Renal cortex interstitium (tissue), 11 donors: ENCODE data around the gene ABCC9. TPM values are rescaled to one million over a fixed set of nuclear protein-coding genes. Genes with fewer than 3 reads are reported as not detected.
"Not testable (repeated sequence)": the region's sequence is repeated elsewhere in the genome, so short reads cannot be mapped to it uniquely, and the experiment has no call there.

Experiments used
- DNase-seq, 11 donors: peaks; one replicate each; pipeline ENCODE4 v3.0.0-alpha.2; 2013; ENCODE audit warnings: low read depth in 9 of 11, low spot score in 4 of 11; ENCODE audit errors: extremely low read depth in 1 of 11
- polyA plus RNA-seq, 3 donors: library from polyadenylated mRNA; unstranded; fragments of 120-200 nt; gene quantifications; one replicate each; pipeline ENCODE4 v1.2.1, GENCODE V29; 2013; ENCODE audit not compliant: insufficient read length in 3 of 3

ABCC9 gene
- polyA plus RNA-seq, 3 donors: 24.5 to 28.2 (median 25.3) TPM

DNA sequence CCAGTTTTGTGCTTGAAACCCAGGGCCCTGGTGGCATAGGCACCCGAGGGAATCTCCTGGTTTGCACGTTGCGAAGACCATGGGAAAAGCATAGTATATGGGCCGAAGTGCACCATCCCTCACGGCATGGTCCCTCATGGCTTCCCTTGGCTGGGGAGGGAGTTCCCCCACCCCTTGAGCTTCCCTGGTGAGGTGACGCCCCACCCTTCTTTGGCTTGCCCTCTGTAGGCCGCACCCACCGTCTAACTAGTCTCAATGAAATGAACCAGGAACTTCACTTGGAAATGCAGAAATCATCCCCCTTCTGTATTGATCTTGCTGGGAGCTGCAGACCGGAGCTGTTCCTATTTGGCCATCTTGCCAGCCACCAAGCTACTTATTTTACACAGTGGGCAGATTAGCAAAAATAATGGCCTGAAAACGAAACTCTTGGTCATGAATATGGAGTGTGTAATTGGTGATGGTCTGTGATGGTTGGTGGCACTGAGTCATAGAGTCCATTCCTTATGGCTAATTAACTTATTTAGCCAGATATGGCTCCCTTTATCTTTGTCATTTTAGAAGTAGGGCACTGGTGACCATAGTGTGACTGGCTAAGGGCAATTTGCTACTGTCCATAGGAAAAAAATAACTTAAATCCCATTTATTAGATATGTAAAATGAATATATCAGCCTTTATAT, 145.4 kb downstream of the ABCC9 start:
- DNase-seq: no peak

DNA sequence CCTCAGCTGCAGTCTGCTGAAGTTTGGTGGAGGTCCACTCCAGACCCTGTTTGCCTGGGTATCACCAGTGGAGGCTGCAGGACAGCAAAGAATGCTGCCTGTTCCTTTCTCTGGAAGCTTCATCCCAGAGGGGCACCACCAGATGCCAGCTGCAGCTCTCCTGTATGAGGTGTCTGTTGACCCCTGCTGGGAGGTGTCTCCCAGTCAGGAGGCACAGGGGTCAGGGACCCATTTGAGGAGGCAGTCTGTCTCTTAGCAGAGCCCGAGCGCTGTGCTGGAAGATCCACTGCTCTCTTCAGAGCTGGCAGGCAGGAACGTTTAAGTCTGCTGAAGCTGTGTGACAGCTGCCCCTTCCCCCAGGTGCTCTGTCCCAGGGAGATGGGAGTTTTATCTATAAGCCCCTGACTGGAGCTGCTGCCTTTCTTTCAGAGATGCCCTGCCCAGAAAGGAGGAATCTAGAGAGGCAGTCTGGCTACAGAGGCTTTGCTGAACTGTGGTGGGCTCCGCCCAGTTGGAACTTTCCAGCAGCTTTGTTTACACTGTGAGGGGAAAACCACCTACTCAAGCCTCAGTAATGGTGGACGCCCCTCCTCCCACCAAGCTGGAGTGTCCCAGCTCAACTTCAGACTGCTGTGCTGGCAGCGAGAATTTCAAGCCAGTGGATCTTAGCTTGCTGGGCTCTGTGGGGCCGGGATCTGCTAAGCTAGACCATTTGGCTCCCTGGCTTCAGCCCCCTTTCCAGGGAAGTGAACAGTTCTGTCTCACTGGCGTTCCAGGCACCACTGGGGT, 146.2 kb downstream of the ABCC9 start:
- not testable (repeated sequence) for DNase-seq

DNA sequence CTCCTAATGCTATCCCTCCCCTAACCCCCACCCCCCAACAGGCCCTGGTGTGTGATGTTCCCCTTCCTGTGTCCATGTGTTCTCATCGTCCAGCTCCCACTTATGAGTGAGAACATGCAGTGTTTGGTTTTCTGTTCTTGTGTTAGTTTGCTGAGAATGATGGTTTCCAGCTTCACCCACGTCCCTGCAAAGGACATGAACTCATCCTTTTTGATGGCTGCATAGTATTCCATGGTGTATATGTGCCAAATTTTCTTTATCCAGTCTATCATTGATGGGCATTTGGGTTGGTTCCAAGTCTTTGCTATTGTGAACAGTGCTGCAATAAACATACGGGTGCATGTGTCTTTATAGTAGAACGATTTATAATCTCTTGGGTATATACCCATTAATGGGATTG, 151.5 kb downstream of the ABCC9 start:
- DNase-seq: not testable (repeated sequence)

DNA sequence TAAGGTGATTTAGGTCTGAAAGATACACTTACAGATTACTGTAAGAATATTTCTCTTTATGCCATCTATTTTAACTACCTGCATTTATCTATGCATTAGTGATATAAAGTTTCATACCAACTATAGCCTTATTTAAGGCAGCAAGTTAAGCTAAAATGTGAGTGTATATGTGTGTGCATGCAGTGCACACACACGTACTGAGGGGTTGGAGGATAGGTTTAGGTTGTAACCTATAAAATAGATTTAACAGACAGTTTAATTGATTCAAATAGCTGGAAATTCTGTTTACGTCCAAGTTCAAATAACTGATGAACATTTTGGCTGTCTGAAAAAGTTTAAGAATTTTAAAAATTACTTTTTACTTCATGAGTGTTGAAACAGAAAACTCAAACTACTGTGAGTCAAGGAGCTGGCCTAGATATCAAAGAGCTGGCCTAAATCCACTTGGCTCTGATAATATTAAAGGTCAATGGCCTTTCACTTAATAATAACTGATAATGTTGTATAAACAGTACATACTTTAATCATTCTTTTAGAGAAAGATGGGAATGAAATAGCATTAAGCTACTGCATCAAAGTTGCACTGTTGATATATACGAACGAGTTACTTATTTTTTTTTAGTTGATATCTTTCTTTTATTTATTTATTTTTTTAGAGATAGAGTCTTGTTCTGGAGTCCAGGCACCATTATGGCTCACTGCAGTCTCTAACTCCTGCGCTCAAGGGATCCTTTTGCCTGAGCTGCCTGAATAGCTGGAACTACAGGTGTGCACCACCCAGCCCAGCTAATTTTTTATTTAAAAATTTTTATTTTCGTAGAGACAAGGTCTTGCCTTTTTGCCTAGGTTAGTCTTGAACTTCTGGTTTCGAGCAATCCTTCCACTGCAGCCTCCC, 152.9 kb downstream of the ABCC9 start:
- DNase-seq: no peak

DNA sequence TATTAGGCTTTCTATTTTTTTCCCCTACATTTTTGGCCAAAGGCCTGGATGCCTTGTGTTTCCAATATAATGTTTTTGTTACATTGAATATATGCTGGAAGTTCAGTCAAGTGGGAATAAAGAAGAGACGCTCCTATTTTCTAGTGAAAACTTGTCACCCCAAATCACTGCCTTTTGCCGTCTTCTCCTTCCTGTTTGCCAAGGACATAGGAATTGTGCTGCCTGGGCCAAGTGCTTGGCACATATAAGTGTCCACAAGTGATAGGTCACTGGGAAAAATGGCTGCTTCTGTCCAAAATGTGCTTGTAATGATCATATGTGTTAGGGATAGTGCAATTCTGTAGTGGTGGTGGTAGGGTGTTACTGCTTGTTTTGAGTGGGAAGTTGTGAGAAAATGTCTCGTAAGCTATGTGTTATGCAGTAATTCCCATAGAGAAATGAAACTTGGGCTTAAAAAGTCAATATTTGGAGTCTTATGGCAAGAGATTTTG, 155.1 kb downstream of the ABCC9 start:
- no peak for DNase-seq

DNA sequence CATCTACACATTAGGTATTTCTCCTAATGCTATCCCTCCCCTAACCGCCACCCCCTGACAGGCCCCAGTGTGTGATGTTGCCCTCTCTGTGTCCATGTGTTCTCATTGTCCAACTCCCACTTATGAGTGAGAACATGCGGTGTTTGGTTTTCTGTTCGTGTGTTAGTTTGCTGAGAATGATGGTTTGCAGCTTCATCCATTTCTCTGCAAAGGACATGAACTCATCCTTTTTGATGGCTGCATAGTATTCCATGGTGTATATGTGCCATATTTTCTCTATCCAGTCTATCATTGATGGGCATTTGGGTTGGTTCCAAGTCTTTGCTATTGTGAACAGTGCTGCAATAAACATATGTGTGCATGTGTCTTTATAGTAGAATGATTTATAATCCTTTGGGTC, 158.5 kb downstream of the ABCC9 start:
- not testable (repeated sequence) for DNase-seq

DNA sequence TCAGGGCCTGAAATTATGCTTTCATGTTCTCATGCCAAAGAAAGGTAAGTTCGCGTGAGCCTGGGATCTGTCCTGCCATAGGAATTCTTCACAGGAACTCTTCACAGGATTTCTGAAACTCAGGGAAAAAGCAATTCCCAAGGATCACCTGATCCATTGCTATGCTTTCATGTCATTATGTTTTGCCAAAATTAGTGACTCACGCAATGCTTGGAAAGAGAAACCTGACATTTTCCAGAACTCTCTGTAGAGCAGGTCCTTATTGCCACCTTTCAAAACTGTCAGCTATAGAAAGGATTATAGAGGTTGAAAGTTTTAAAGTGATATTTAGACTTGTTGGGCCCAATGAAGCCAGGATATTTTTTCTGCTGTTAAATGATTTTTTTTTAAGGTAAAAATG, 160.4 kb downstream of the ABCC9 start:
- DNase-seq: no peak

DNA sequence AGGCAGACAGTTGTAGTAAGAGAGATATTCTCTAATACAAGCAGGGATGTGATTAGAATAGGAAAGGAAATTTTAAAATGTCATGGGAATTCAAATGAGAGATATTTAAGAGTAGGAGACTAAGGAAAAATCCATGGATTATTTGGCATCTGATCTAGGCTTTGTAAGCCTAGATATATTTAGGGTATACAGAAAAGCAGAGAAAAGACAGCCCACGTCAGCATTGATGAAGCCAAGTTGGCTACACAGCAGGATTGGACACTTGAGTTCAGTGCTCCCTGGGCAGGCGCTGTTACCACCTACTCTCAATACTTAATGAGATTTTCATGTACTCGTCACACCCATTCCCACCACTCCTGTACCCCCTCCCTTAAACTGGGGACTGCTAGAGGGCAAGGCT, 165.1 kb downstream of the ABCC9 start:
- no peak for DNase-seq

DNA sequence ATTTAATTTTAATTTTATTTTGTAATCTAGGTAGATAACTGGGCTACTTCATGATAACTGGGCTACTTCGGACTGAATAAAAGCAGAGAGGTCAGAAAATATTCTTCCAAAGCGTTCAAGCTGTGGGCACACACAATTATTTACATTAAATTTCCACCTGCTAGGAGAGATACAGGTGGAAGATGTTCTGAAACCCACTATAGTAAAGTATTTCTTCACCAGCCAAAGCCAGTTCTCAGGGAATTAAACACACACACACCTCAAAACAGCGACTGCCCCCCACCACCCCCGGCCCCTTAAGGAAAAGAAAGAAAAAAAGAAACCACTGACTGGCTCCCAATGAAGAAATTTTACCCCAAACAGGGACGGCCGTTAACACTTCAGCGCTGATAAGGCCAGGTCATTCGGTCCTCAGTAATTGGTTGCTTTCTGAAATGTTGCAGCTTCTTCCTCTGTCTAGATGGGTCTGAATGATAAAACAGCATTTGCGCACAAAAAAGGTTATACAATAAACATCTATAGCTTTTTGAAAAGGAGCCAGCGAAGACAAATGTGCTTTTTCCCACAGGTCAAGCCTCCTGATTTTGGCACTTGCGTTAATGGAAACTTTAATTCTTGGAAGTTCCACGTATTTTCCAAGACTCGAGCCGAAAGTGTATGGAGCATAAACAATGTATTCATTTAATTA, 165.9 kb downstream of the ABCC9 start:
- peak in 1 of 11 donors; percentile 28 for DNase-seq

DNA sequence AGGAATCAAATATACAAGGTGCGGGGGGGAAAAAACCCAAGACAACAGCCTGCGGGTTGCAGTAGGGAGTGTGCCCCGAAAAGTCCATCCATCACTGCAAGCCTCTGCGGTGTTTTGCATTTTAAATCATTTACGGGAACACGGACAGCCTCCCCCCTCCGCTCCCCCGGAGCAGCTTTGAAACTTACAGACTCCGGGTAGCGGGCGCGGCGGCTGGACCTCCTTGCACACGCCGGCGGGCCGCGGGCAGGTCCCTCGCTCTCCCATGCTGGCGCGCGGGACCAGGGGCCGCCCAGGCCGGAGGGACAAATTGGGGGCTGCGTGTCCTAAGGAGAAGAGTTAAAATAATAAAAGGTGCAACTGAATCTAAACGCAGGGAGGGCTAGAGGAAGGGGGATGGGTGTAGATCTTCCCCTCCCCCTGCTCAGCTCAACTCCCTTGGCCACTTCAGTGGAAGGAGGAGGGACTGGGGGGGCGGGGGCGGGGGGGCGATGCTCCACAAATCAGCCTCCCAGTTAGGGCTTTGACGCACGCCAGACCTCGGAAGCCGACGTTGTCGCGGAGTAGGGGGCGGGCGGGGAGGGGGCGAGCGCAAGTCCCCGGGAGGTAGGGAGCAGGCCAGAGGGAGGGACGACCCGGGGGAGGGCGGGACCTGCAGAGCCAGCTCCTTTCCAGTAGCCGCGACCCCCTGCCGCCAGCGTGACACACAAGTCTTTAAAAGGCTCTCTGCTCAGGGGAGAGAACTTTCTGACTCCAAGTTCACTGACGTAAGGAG, 166.7 kb downstream of the ABCC9 start, which contains the start of gene KCNJ8:
Gene KCNJ8, minus strand, starts transcription at position 349 of the 775 bp plus-strand sequence. CDS start 1,090 bp downstream, outside the sequence.
- DNase-seq: peak in 10 of 11 donors; percentile 55 to 76 (median 68)

DNA sequence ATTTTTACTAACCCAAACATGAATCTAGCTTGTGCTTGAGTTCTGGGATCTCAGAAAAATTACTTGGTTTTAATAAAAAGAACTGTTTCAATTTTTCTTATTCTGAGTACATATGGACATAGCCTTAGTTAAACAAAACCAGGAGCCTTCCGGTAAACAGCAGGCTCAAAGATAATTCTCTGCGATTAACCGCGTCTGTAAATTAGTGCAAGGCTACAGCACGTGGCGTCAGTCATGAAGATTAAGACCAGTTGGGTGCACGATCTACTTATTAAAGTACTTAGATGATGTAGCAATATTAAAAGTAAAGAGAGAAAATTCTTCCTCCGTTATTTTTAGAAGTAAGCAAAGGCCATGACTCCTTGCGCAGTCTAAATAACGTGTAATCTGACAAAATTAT, 167.4 kb downstream of the ABCC9 start:
- DNase-seq: no peak

DNA sequence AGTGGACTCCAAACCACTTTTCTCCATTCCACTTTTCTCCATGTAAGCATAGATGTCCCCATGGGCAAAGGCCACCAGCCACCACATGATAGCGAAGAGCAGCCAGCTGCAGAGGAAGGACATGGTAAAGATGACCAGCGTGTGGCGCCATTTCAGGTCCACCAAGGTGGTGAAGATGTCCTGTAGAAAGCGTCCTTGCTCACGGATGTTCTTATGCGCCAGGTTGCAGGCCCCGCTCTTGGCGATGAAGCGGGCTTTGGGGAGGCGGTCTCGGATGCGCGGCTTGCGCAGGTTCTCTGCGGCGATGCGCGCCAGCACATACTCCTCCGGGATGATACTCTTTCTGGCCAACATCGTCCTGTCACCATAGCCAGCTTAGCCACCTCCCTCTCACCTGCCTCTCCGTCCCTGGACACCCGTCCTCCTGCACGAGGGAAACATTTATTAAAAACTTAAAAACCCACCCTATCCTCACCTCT, 167.9 kb downstream of the ABCC9 start:
- peak in 3 of 11 donors; percentile 32 to 60 (median 48) for DNase-seq

DNA sequence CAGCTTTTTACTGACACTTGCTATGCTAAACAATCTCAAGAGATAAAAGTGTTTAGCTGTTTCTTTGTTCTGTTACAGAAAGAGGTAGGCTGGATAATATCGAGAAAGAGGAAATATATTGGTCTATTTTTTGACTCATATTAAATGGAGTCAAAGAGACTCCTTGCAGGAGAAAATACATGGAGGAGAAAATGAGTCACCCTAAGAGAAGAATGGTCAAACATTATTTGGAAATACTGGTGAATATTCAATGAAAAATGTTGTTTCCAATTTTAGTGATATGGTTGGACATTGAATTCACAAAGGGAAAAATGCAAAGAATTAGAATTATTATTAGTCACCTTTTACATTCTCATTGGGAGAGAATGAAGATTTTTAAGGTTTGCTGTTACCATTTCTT, 169.9 kb downstream of the ABCC9 start:
- DNase-seq: no peak

DNA sequence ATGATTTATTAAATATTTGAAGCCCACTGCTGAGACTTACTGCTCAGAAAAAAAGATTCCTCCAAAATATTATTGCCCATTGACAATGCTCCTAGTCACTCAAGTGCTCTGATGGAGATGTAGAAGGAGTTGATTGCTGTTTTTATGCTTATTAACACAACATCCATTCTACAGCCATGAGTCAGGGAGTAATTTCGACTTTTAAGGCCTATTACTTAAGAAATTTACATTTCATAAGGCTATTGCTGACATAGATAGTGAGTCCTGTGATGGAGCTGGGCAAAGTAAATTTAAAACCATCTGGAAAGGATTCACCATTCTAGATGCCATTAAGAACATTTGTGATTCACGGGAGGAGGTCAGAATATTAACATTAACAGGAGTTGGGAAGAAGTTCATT, 171.9 kb downstream of the ABCC9 start:
- DNase-seq: no peak

DNA sequence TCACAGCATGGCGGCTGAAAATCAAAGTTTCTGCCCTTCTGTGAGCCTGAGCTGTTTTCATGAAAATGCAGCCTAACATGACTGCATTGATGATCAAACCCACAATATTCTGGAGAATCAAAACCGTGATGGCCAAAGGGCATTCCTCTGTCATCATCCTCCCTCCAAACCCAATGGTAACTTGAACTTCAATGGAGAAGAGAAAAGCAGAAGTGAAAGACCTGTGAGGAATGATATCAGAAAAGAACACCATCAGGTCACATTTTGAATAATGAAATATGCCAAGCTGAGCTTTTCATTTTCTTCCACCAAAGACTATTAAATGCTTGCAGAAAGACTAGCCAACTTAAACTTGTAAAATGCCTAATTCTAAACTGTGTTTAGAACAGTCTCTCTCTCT, 174.8 kb downstream of the ABCC9 start:
- no peak for DNase-seq

DNA sequence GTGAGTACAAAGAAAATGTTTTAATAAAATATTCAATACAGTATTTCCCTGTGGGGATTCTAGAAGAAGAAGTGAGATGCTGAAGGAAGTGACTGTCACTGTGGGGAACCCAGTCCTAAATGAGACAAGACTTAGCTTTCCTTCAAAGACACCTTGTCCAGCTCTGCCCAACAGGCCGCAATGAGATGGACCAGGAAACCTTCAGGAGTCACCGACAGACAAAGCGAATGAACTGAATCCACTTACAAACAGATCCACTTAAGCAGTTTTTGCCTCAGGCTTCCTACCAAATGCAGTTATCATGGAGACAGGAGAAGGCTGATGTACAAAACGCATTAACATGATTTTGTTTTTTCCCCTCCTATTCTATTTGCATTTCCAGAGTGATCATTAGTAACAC, 176.3 kb downstream of the ABCC9 start:
- DNase-seq: no peak

DNA sequence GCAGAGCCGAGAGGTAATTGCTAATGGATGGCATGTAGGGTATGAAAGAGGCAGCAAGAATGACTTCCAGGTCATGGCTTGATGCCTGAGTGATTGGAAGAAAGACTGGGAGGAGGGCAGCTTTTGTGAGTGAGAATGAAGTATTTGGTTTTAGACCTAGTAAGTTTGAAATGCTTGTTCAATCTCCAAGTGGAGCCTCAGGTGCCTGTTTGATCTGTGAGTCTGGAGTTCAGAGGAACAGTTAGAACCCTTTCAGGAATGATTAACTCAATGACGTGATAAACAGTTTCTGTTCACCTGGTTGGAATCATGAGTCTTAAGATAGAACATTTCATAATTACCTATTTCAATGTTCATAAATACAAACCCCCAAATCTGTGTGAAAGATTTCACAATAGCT, 177.2 kb downstream of the ABCC9 start:
- no peak for DNase-seq

DNA sequence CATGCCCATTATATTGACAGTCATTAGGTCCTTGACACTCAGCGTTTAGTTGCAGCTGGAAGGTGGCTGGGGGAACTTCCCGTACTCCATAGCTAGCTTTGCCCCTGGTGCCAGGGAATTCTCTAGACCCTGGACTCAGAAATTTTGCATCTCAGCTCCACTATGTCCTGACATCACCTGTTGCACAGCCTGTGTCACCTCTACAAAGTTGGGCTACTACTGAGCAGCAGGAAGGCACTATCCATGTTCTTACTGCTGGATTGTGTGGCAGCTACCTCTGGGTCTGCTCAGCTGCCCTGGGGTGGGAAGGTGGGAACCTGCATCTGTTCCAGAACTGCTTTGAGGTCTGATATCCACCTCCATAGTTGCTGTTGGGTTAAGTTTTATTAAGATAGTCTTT, 177.7 kb downstream of the ABCC9 start:
- no peak for DNase-seq
